Measurements from ENCODE around the gene SMIM3. TPM values are rescaled to one million over a fixed set of nuclear protein-coding genes. Genes with fewer than 3 reads are reported as not detected.

Gene SMIM3
- polyA plus RNA-seq, 1 donor from 2014 or later: 3.7 TPM

- Histone ChIP-seq H3K27ac (ENCODE audit: low read length) (no peak overlapping the region), H3K9me3 (ENCODE audit: low read length) (peaks cover 3% of the 10 kb centered on the region), H2AFZ (ENCODE audit: low read depth, low read length) (no peak overlapping the region), H3F3A (ENCODE audit: insufficient read depth, low read length, poor library complexity, severe bottlenecking) (no peaks in the 10 kb centered on the region), H3K36me3 (ENCODE audit: insufficient read depth, low read length) (peaks cover 12% of the 10 kb centered on the region), H3K4me2 (ENCODE audit: low read length) (no peak overlapping the region), H4K20me1 (ENCODE audit: insufficient read depth) (no peaks in the 10 kb centered on the region), H3K9ac (ENCODE audit: low read length) (no peak overlapping the region), H3K4me3 (ENCODE audit: low read length) (no peak overlapping the region), H3K9me2 (ENCODE audit: insufficient read depth, low read length) (no peaks in the 10 kb centered on the region), H3K27me3 (ENCODE audit: insufficient read depth, low read depth, low read length) (no peaks in the 10 kb centered on the region), H3K79me2 (replicated peaks; ENCODE audit: insufficient read depth, low read length) (peaks cover 6% of the 10 kb centered on the region)
- TF ChIP-seq MXI1 (conservative IDR thresholded peaks at IDR 0.05; ENCODE audit: poor library complexity, severe bottlenecking): no peak
- no peak for TF ChIP-seq RAD21 (conservative IDR thresholded peaks at IDR 0.05)
- no peak for TF ChIP-seq EP300 (conservative IDR thresholded peaks at IDR 0.05; ENCODE audit: poor library complexity, severe bottlenecking)
- no peak for TF ChIP-seq TAF1 (IDR thresholded peaks at IDR 0.05; ENCODE audit: low read depth)
- TF ChIP-seq EZH2 (IDR thresholded peaks at IDR 0.05; ENCODE audit: borderline replicate concordance, insufficient read depth, low read length, poor library complexity, severe bottlenecking): no peak
- TF ChIP-seq POLR2AphosphoS5 (IDR thresholded peaks at IDR 0.05): no peak
- TF ChIP-seq, protein P1, sequence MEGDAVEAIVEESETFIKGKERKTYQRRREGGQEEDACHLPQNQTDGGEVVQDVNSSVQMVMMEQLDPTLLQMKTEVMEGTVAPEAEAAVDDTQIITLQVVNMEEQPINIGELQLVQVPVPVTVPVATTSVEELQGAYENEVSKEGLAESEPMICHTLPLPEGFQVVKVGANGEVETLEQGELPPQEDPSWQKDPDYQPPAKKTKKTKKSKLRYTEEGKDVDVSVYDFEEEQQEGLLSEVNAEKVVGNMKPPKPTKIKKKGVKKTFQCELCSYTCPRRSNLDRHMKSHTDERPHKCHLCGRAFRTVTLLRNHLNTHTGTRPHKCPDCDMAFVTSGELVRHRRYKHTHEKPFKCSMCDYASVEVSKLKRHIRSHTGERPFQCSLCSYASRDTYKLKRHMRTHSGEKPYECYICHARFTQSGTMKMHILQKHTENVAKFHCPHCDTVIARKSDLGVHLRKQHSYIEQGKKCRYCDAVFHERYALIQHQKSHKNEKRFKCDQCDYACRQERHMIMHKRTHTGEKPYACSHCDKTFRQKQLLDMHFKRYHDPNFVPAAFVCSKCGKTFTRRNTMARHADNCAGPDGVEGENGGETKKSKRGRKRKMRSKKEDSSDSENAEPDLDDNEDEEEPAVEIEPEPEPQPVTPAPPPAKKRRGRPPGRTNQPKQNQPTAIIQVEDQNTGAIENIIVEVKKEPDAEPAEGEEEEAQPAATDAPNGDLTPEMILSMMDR (IDR thresholded peaks at IDR 0.05; ENCODE audit: poor library complexity, severe bottlenecking): no peak
- no peak for TF ChIP-seq SMC3 (conservative IDR thresholded peaks at IDR 0.05; ENCODE audit: poor library complexity)
- TF ChIP-seq REST (IDR thresholded peaks at IDR 0.05; ENCODE audit: borderline replicate concordance): no peak
Observed at GRCh38 chr5:150734579-150735384, 43.8 kb upstream of the SMIM3 start.

DNA sequence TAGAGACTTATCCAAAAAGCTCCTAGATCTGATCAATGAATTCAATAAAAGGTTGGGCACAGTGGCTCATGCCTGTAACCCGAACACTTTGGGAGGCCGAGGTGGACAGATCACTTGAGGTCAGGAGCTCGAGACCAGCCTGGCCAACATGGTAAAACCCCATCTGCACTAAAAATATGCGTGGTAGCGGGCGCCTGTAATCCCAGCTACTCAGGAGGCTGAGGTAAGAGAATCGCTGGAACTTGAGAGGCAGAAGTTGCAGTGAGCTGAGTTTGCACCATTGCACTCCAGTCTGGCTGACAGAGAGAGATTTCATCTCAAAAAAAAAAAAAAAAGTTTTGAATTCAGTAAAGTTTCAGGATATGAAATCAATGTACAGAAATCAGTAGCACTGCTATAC is 39.7 kb upstream of the SMIM3 start:
- peaks cover 6% of the 10 kb centered on the region for H3K79me2 ChIP-seq (replicated peaks; ENCODE audit: insufficient read depth, low read length)

More for the DNA sequence above, 39.7 kb upstream of the SMIM3 start:
- no peak for TF ChIP-seq POLR2AphosphoS5 (IDR thresholded peaks at IDR 0.05)
- TF ChIP-seq SMC3 (conservative IDR thresholded peaks at IDR 0.05; ENCODE audit: poor library complexity): no peak
- Histone ChIP-seq H2AFZ (ENCODE audit: low read depth, low read length) (no peak overlapping the region), H3K4me3 (ENCODE audit: low read length) (no peak overlapping the region), H4K20me1 (ENCODE audit: insufficient read depth) (no peaks in the 10 kb centered on the region), H3K9me3 (ENCODE audit: low read length) (peaks cover 3% of the 10 kb centered on the region), H3K27me3 (ENCODE audit: insufficient read depth, low read depth, low read length) (no peaks in the 10 kb centered on the region), H3F3A (ENCODE audit: insufficient read depth, low read length, poor library complexity, severe bottlenecking) (no peaks in the 10 kb centered on the region), H3K9me2 (ENCODE audit: insufficient read depth, low read length) (no peaks in the 10 kb centered on the region), H3K36me3 (ENCODE audit: insufficient read depth, low read length) (no peaks in the 10 kb centered on the region), H3K27ac (ENCODE audit: low read length) (no peak overlapping the region), H3K9ac (ENCODE audit: low read length) (no peak overlapping the region), H3K4me2 (ENCODE audit: low read length) (no peak overlapping the region)

All from neural cell (in vitro differentiated cells).